ENCODE results near the gene FAM168A.

GRCh38 chr11:73570415-73571114 is 27.3 kb downstream of the FAM168A start:
- no peak for TF ChIP-seq CTCF (IDR thresholded peaks at IDR 0.05)
- no peak for TF ChIP-seq POLR2A (IDR thresholded peaks at IDR 0.05)

All from Peyer's patch (tissue), 4 donors.